GM04504 (cell line): ENCODE results near the gene NTPCR.

Experiments used
- DNase-seq: peaks from one replicate; pipeline ENCODE4 v3.0.0-alpha.2; 2012; ENCODE audit warnings: low read depth

The NTPCR gene

GRCh38 chr1:232962761-232963745 is 12.6 kb downstream of the NTPCR start:
- DNase-seq, result no peak

GRCh38 chr1:232964601-232965000 is 14.2 kb downstream of the NTPCR start:
- DNase-seq, result no peak

- no peak for DNase-seq
These were observed 14.9 kb downstream of the NTPCR start for GRCh38 chr1:232965124-232965911.

- DNase-seq, result no peak
These were observed 15.5 kb downstream of the NTPCR start for GRCh38 chr1:232965912-232966217.

GRCh38 chr1:232966663-232967062 is 16.3 kb downstream of the NTPCR start:
- no peak for DNase-seq

GRCh38 chr1:232968391-232968790 is 18.0 kb downstream of the NTPCR start:
- DNase-seq, result no peak

GRCh38 chr1:232968965-232969364 is 18.6 kb downstream of the NTPCR start:
- DNase-seq, result no peak

GRCh38 chr1:232969799-232970198 is 19.4 kb downstream of the NTPCR start:
- no peak for DNase-seq

- no peak for DNase-seq
These were observed 20.1 kb downstream of the NTPCR start for GRCh38 chr1:232970508-232970907.

GRCh38 chr1:232973652-232974611 is 23.5 kb downstream of the NTPCR start:
- DNase-seq, result no peak

GRCh38 chr1:232974971-232975370 is 24.6 kb downstream of the NTPCR start:
- DNase-seq, result no peak

GRCh38 chr1:232978091-232978634 is 27.8 kb downstream of the NTPCR start:
- no peak for DNase-seq

GRCh38 chr1:232978815-232979214 is 28.4 kb downstream of the NTPCR start:
- DNase-seq, result no peak

- DNase-seq, result no peak
These were observed 29.1 kb downstream of the NTPCR start for GRCh38 chr1:232979558-232979957.

GRCh38 chr1:232980355-232980978 is 30.1 kb downstream of the NTPCR start:
- no peak for DNase-seq

GRCh38 chr1:232980986-232981560 is 30.7 kb downstream of the NTPCR start:
- no peak for DNase-seq

GRCh38 chr1:232982238-232982944 is 32.0 kb downstream of the NTPCR start:
- no peak for DNase-seq

GRCh38 chr1:232983375-232983774 is 33.0 kb downstream of the NTPCR start:
- no peak for DNase-seq

- no peak for DNase-seq
These were observed 33.6 kb downstream of the NTPCR start for GRCh38 chr1:232983817-232984567.
